Liver (tissue), 9 donors: ENCODE results near the gene ZMYM2. TPM values are rescaled to one million over a fixed set of nuclear protein-coding genes. Genes with fewer than 3 reads are reported as not detected.

ENCODE experiments used
- DNase-seq: peaks from one replicate; pipeline ENCODE4 v3.0.0-alpha.2; 2017; ENCODE audit warnings: low spot score
- H3K27ac ChIP-seq, 2 donors: one replicate each; pipeline ENCODE4 v1.7.0; 2013; ENCODE audit warnings: inconsistent platforms in 2 of 2, low read length in 2 of 2, control low read depth in 1 of 2, low read depth in 1 of 2, mild to moderate bottlenecking in 1 of 2
- H3K27me3 ChIP-seq, 4 donors: one replicate each; pipeline versions ENCODE4 v1.6.1 to v1.7.0; 2013; ENCODE audit warnings: low read length in 3 of 4, inconsistent platforms in 1 of 4, mild to moderate bottlenecking in 1 of 4, moderate library complexity in 1 of 4; ENCODE audit not compliant: control insufficient read depth in 4 of 4, insufficient read depth in 4 of 4
- H3K36me3 ChIP-seq, 4 donors: one replicate each; pipeline versions ENCODE4 v1.6.1 to v1.7.0; 2013; ENCODE audit warnings: low read length in 3 of 4, mild to moderate bottlenecking in 3 of 4, low read depth in 1 of 4, moderate library complexity in 1 of 4; ENCODE audit not compliant: control insufficient read depth in 4 of 4, insufficient read depth in 3 of 4
- H3K4me1 ChIP-seq, 4 donors: one replicate each; pipeline versions ENCODE4 v1.6.1 to v1.7.0; 2013; ENCODE audit warnings: low read length in 3 of 4, mild to moderate bottlenecking in 3 of 4, moderate library complexity in 1 of 4; ENCODE audit not compliant: control insufficient read depth in 4 of 4, insufficient read depth in 4 of 4
- H3K4me3 ChIP-seq, 3 donors: one replicate each; pipeline versions ENCODE4 v1.6.1 to v1.7.0; 2013; ENCODE audit warnings: low read length in 3 of 3, control low read depth in 1 of 3, low read depth in 1 of 3, mild to moderate bottlenecking in 1 of 3
- H3K9ac ChIP-seq, 2 donors: one replicate each; pipeline ENCODE4 v1.7.0; 2013; ENCODE audit warnings: low read length in 2 of 2, mild to moderate bottlenecking in 2 of 2, moderate library complexity in 2 of 2, control low read depth in 1 of 2, low read depth in 1 of 2
- H3K9me3 ChIP-seq, 4 donors: one replicate each; pipeline versions ENCODE4 v1.6.1 to v1.7.0; 2013; ENCODE audit warnings: low read length in 3 of 4; ENCODE audit not compliant: control insufficient read depth in 4 of 4
- ATF3 ChIP-seq: IDR thresholded peaks from 2 replicates; pipeline ENCODE4 v1.6.1; 2016; ENCODE audit warnings: antibody characterized with exemption
- CTCF ChIP-seq: fragments of 150-350 bp; IDR thresholded peaks from 2 replicates; pipeline ENCODE4 v1.5.1; 2017; ENCODE audit warnings: improper control_type of control experiment, low read depth, low read length; ENCODE audit not compliant: missing input control
- EGR1 ChIP-seq, 2 donors: IDR thresholded peaks; 2 replicates each; pipeline ENCODE4 v1.6.1; 2016 to 2018; ENCODE audit warnings: antibody characterized with exemption in 2 of 2, low read depth in 2 of 2
- FOXA1 ChIP-seq: IDR thresholded peaks from 2 replicates; pipeline ENCODE4 v1.6.1; 2016; ENCODE audit warnings: antibody characterized with exemption
- FOXA2 ChIP-seq: IDR thresholded peaks from 2 replicates; pipeline ENCODE4 v1.6.1; 2016; ENCODE audit warnings: antibody characterized with exemption
- GABPA ChIP-seq, 2 donors: IDR thresholded peaks in 1 of 2; conservative IDR thresholded peaks in 1 of 2; 2 replicates each; pipeline ENCODE4 v1.6.1; 2016; ENCODE audit warnings: antibody characterized with exemption in 2 of 2, mild to moderate bottlenecking in 1 of 2, moderate library complexity in 1 of 2
- HNF4A ChIP-seq, 2 donors: conservative IDR thresholded peaks; 2 replicates each; pipeline ENCODE4 v1.6.1; 2016; ENCODE audit warnings: antibody characterized with exemption in 2 of 2, mild to moderate bottlenecking in 2 of 2
- HNF4G ChIP-seq: IDR thresholded peaks from 2 replicates; pipeline ENCODE4 v1.6.1; 2016; ENCODE audit warnings: antibody characterized with exemption
- JUND ChIP-seq, 2 donors: IDR thresholded peaks; 2 replicates each; pipeline ENCODE4 v1.6.1; 2016; ENCODE audit warnings: antibody characterized with exemption in 2 of 2
- MAX ChIP-seq: IDR thresholded peaks from 2 replicates; pipeline ENCODE4 v1.6.1; 2016; ENCODE audit warnings: antibody characterized with exemption
- NR2F2 ChIP-seq: IDR thresholded peaks from 2 replicates; pipeline ENCODE4 v1.6.1; 2016; ENCODE audit warnings: antibody characterized with exemption
- RAD21 ChIP-seq, 2 donors: IDR thresholded peaks; 2 replicates each; pipeline ENCODE4 v1.6.1; 2016; ENCODE audit warnings: antibody characterized with exemption in 2 of 2, mild to moderate bottlenecking in 2 of 2
- RXRA ChIP-seq, 2 donors: IDR thresholded peaks; 2 replicates each; pipeline ENCODE4 v1.6.1; 2017 to 2018; ENCODE audit warnings: antibody characterized with exemption in 2 of 2, mild to moderate bottlenecking in 1 of 2
- SP1 ChIP-seq: IDR thresholded peaks from 2 replicates; pipeline ENCODE4 v1.6.1; 2018; ENCODE audit warnings: antibody characterized with exemption, mild to moderate bottlenecking
- TAF1 ChIP-seq: conservative IDR thresholded peaks from 2 replicates; pipeline ENCODE4 v1.6.1; 2016; ENCODE audit warnings: antibody characterized with exemption, mild to moderate bottlenecking
- YY1 ChIP-seq: IDR thresholded peaks from 2 replicates; pipeline ENCODE4 v1.6.1; 2016; ENCODE audit warnings: antibody characterized with exemption, mild to moderate bottlenecking
- ZBTB33 ChIP-seq: IDR thresholded peaks from 2 replicates; pipeline ENCODE4 v1.6.1; 2016; ENCODE audit warnings: antibody characterized with exemption
- WGBS: extraction: QIAGEN DNeasy Blood & Tissue Kit; methylation state at CpG from one replicate; pipeline ENCODE4 v1.1.7; 2013; 5-methylcytosine and 5-hydroxymethylcytosine counted together
- polyA plus RNA-seq, 2 donors: library from polyadenylated mRNA; stranded (reverse) in 1 of 2; unstranded in 1 of 2; fragments of 200-250 nt in 1 of 2; fragments of >200 nt in 1 of 2; fragmentation: Nextera tagmentation in 1 of 2; extraction: Ambion mirVana in 1 of 2; gene quantifications; one replicate each; pipeline versions ENCODE4 v1.2.1 to v1.2.3, GENCODE V29; 2013 to 2015
- total RNA-seq, 2 donors: library from RNA; depleted of rRNA; stranded (reverse); fragments of >200 nt; gene quantifications; one replicate each; pipeline ENCODE4 v1.2.3, GENCODE V29; 2014
- TF ChIP-seq, protein P1 (sequence below): IDR thresholded peaks from 2 replicates; pipeline ENCODE4 v1.6.1; 2016; ENCODE audit warnings: antibody characterized with exemption, mild to moderate bottlenecking
- donor health status: healthy.
- donor health status: healthy.
- donor health status: healthy.
- donor health status: healthy.
- donor health status: healthy.

Gene ZMYM2
- total and polyA plus RNA-seq, 4 donors = 8.7 to 40.8 (median 18.5) TPM

DNA sequence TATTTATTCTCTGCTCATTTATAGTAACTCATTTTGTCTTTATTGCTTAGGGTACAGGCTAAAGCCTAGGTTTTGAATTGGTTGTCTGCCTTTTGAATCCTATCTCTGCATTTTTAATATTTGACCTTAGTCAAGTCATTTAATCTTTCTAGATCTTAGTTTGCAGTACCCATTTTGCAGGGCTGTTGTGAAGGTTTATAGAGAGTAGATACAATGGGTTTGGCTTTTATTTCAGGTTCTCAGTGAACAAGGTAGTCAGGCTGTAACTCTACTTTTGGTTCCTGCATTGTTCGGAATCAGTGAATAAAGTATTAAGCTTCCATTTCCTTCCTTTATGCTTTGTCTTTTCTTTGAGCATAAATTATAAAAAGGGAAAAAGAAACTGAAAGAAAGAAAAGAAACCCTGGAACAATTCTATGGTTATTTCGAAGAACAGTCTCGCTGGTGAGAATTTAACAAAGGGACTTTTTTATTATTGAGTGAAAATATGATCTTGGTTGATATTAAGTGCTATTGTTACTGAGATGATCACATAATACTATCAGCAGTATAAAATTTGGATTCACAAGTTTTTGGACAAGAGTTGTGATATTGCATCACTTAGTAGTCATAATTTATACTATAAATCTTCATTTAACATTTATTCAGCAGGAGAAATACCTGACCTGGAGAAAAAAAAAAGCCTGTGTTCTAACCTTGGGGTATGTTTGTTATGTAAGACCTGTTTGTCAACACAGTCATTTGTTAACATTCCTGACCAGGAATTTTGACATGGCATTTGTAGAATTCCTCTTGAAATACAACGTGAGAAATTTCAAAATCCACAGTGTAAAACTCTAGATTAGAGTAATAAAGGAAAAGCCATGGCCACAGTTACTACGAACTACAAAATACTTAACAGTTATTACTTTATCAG lies 91.3 kb downstream of the ZMYM2 start:
- WGBS = 64% methylated on average over 5 of the region's 5 CpGs
- TF ChIP-seq EGR1 (IDR thresholded peaks at IDR 0.05; ENCODE audit: low read depth in 2 of 2) (no peak), CTCF (no peak), ZBTB33 (no peak), GABPA (IDR thresholded peaks at IDR 0.05 in 1 of 2, conservative IDR thresholded peaks at IDR 0.05 in 1 of 2) (no peak), NR2F2 (no peak), YY1 (no peak), RXRA (IDR thresholded peaks at IDR 0.05) (no peak), MAX (no peak), HNF4A (conservative IDR thresholded peaks at IDR 0.05) (no peak), RAD21 (IDR thresholded peaks at IDR 0.05) (no peak), SP1 (no peak), FOXA2 (no peak), HNF4G (no peak), FOXA1 (no peak), JUND (IDR thresholded peaks at IDR 0.05) (no peak), TAF1 (no peak), ATF3 (no peak)
- TF ChIP-seq, protein P1, sequence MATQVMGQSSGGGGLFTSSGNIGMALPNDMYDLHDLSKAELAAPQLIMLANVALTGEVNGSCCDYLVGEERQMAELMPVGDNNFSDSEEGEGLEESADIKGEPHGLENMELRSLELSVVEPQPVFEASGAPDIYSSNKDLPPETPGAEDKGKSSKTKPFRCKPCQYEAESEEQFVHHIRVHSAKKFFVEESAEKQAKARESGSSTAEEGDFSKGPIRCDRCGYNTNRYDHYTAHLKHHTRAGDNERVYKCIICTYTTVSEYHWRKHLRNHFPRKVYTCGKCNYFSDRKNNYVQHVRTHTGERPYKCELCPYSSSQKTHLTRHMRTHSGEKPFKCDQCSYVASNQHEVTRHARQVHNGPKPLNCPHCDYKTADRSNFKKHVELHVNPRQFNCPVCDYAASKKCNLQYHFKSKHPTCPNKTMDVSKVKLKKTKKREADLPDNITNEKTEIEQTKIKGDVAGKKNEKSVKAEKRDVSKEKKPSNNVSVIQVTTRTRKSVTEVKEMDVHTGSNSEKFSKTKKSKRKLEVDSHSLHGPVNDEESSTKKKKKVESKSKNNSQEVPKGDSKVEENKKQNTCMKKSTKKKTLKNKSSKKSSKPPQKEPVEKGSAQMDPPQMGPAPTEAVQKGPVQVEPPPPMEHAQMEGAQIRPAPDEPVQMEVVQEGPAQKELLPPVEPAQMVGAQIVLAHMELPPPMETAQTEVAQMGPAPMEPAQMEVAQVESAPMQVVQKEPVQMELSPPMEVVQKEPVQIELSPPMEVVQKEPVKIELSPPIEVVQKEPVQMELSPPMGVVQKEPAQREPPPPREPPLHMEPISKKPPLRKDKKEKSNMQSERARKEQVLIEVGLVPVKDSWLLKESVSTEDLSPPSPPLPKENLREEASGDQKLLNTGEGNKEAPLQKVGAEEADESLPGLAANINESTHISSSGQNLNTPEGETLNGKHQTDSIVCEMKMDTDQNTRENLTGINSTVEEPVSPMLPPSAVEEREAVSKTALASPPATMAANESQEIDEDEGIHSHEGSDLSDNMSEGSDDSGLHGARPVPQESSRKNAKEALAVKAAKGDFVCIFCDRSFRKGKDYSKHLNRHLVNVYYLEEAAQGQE = no peak
- peaks cover 0 to 10% (median 1%) of the 10 kb centered on the region in 4 donors for H3K36me3 ChIP-seq
- H3K27me3 ChIP-seq = no peaks in the 10 kb centered on the region
- no peak overlapping the region for H3K27ac ChIP-seq
- H3K9me3 ChIP-seq = no peaks in the 10 kb centered on the region
- H3K4me1 ChIP-seq = peaks cover 0 to 4% (median 0%) of the 10 kb centered on the region in 4 donors
- DNase-seq = no peak
- H3K4me3 ChIP-seq = no peak overlapping the region
- H3K9ac ChIP-seq = no peak overlapping the region
